CD4-positive, alpha-beta T cell treated with Interleukin-6 for 4 hours (primary cell): ENCODE results near the gene NHP2.
"Not testable (repeated sequence)": the region's sequence is repeated elsewhere in the genome, so short reads cannot be mapped to it uniquely, and the experiment has no call there.

Experiments
- DNase-seq: peaks from one replicate; pipeline ENCODE4 v3.0.0-alpha.2; 2020; ENCODE audit warnings: mixed read lengths

Gene NHP2

DNA sequence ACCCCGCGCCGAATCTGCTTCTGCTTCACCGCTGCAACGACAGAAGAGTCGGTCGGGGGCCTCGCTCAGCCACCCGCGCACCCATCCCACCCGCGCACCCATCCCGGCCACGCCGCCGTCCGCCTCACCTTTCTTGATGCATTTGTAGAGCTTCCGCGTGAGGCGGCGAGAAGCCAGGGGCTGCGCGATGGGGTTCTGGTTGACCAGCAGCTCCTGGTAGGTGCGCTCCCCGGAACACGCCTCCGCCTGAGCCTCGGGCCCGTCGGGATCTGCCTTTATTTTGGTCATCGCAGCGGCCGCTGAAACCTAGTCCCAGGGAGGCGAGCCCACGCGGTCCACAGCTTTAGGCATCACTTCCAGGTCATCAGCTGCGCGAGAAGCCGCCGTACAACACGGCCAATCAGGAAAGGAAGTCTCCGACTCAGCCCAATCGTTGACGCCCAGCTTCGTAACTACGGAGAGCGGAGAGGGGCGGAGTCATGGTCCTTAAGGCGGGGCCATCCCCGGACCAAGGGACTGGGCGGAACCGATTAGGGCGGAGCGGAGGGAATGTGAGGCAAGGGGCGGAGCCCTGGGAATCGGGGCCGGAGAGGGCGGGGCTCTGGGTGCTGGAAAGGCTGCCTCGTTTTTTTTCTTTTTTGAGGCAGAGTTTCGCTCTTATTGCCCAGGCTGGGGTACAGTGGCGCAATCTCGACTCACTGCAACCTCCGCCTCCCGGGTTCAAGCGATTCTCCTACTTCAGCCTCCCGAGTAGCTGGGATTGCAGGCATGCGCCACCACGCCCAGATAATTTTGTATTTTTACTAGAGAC is at the start of gene NHP2:
Gene NHP2 (minus strand): TSS at position 356 of the 811 bp plus-strand sequence. CDS start 68 bp downstream, at position 288.
- peak; percentile 99 for DNase-seq

GRCh38 chr5:178202541-178202940 is 48.9 kb upstream of the NHP2 start:
- DNase-seq: no peak

GRCh38 chr5:178201927-178202235 is 48.2 kb upstream of the NHP2 start:
- DNase-seq: no peak

DNA sequence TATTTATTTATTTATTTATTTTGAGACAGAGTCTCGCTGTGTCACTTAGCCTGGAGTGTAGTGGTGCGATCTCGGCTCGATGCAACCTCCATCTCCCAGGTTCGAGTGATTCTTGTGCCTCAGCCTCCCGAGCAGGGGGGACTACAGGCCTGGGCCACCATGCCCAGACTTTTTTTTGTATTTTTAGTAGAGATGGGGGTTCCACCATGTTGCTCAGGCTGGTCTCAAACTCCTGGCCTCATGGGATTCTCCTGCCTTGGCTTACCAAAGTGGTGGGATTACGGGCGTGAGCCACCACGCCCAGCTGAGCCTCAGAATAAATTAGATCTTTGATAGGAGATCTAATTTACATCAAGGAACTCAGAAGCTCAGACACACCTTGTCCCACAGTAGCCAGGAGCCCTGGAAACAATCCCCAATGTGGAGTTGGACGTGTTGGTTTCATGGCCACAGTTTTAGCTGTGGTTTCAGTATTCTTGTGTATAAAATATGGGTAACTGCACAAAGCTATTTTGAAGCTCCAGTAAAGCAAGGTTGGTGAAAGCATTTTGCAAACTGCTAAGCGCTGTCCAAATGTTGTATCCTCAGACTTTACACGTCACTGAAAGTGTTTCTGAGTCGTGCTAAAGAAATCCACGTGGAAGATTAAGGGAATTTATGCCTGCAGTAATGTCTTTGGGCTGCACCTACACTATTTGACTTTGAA is 47.7 kb upstream of the NHP2 start:
- DNase-seq: no peak

DNA sequence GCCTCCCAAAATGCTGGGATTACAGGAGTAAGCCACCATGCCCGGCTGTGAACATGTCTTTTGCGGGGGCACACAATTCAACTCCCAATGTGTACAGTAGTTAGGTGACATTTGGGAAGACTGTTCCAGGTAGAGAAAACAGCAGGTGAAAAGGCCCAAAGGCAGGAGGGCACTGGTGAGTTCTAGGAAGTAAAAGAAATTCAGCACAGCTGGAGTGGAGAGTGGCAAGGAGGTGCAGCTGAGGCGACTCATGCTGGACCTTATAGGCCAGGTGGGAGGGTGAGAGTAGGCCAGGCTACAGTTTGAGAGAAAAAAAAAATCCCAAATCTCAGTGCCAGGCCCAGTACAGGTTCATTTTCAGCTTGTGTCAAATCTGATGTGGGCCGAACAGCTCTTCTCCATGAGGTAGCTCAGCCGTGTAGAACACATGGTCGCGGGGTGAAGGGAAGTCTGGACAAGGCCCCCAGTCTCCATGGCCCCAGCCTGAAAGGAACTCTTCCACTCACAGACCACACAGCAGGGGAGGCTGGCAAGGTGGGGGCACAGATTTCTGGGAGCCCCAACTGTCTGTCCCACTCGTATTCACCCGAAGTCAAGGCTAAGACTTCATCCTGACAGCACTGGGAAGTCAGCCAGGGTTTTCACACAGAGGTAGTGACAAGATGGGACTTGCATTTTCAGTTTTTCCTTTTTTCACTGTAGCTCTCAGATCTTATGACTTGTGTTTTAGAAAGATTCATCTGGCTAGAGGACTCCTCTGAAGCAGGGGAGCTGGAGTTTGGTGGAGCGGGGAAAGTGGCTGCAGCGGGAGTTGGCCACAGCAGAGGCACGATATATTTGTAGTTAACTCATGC is 46.1 kb upstream of the NHP2 start:
- no peak for DNase-seq

DNA sequence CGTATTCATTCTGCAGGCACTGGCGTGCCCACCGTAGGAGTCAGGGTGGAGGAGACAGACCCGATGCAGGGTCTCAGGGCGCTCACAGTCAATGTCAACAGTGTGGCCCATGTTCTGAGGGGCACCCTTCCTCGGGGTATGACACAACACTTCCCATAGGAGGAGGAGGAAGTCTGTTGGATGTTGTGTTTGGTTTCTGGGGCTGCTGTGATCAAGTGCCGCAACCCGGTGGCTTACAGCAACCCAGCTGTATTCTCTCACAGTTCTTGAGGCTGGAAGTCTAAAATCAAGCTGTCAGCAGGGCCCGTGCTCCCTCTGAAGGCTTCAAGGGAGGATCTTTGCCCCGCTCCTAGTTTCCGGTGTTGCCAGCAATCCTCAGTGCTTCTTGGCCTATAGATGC is 45.0 kb upstream of the NHP2 start:
- no peak for DNase-seq

GRCh38 chr5:178198151-178198550 is 44.5 kb upstream of the NHP2 start:
- DNase-seq: not testable (repeated sequence)

- DNase-seq: no peak
Observed at GRCh38 chr5:178196986-178197385, 43.3 kb upstream of the NHP2 start.

DNA sequence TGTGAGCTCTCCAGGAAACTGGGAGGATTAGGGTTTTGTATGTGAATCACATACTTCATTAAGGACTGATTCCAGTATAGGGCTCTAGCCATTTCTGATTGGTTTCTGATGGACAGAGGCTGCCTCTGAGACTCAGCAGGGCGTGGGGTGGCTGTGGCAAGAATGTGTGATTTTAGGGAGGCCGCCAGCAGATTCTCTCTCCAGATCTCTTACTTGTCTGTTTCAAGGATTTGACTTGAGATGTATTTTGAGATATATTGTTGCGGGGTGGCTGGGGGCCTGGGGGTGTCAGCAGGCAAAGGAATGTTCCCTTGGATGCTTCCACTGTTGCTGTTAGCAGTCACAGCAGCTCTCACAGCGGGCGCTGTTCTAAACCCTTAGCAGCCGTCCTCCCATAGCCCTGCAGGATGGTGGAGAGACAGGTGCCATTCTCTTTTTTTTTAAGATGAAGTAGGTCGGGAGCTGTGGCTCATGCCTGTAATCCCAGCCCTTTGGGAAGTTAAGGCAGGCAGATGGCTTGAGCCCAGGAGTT is 42.7 kb upstream of the NHP2 start:
- no peak for DNase-seq

DNA sequence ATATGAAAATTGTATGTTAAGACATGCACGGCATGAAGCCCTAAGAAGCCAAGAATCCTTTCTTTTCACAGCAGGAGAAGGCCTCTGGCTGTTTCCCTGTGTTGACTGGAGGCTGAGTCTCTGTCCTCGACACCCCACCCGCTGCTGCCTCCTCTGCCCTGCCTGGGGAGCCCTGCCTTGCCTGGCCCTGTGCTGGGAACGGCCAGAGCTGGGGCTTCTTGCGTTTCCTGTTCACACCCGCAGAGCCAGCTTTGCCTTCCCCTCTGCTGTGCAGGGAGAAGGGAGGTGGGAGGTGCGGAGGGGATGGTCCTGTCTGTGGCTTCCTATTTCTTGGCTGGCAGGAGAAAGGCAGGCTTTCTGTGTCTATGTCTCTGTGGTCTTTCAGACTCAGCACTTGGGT is 40.3 kb upstream of the NHP2 start:
- no peak for DNase-seq

GRCh38 chr5:178193251-178193809 is 39.6 kb upstream of the NHP2 start:
- DNase-seq: no peak

- DNase-seq: no peak
Observed at GRCh38 chr5:178192787-178193186, 39.1 kb upstream of the NHP2 start.

- DNase-seq: no peak
Observed at GRCh38 chr5:178192244-178192643, 38.6 kb upstream of the NHP2 start.

GRCh38 chr5:178191661-178192060 is 38.0 kb upstream of the NHP2 start:
- no peak for DNase-seq

GRCh38 chr5:178189433-178189832 is 35.7 kb upstream of the NHP2 start:
- DNase-seq: no peak

- DNase-seq: no peak
Observed at GRCh38 chr5:178187014-178187413, 33.3 kb upstream of the NHP2 start, which contains the start of gene GMCL2. TSS of gene GMCL2 (minus strand) at chr5:178187371. CDS start at chr5:178187299, 72 bp downstream.

- DNase-seq: no peak
Observed at GRCh38 chr5:178186427-178186826, 32.7 kb upstream of the NHP2 start.

GRCh38 chr5:178182158-178182876 is 28.6 kb upstream of the NHP2 start:
- no peak for DNase-seq

DNA sequence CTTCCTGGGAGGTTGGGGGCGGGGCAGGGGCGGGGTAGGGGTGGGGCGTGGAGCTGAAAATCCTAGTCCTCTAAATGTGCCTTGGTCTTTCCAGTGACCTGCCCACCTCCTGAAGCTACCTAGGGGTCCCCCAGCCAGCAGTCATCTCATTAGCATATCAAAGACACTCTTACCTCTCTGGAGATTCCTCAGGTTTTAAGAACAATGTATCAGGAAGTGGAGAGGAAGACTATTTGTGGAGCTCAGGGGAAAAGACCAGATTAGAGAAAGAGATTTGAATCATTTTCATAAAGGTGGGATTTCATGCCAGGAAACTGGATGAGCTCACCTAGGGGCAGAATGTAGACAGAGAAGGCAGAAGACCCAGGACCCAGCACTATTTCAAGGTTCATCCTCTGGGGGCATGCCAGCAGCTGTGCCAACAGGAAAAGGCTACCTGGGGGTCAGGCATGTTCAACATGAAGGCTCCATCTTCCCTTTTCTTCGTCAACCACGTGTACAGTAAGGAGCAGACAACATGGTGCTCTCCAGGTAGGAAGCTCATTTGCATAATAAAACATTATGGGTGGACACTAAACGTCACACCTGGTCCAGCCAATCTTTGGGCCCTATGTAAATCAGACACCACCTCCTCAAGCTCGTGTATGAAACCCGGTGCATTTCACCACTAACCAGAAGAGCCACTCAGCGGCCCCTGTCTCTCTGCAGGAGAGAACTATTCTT is 26.6 kb upstream of the NHP2 start:
- DNase-seq: no peak

DNA sequence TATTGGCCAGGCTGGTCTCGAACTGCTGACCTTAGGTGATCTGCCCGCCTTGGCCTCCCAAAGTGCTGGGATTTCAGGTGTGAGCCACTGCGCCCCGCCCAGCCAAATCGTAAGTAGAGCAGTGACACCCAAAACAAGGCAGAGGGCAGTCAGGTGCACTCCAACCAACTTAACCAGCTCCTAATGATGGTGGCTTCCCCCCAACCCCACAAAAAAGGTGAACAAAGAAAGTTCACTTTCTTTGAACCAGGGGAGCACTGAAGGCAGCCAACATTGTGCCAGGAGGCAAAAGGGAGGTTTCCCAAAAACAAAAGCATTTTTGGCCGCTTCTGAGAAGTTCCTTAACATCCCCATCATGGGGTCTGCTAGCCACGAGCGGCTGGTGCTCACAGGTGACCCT is 23.9 kb upstream of the NHP2 start:
- DNase-seq: no peak

GRCh38 chr5:178176791-178177190 is 23.1 kb upstream of the NHP2 start:
- no peak for DNase-seq
